A673 (cell line): ENCODE data around the gene TANC1. TPM values are rescaled to one million over a fixed set of nuclear protein-coding genes. Genes with fewer than 3 reads are reported as not detected.

Experiments
- BruUV-seq: library from RNA; stranded (reverse); fragments of 400-500 nt; replicated peaks from 2 replicates; lab custom pipeline; 2021; lab: Mats Ljungman, UMichigan
- CTCF ChIA-PET: fragments of 300-600 bp; sonication (Branson Sonifier 250); formaldehyde crosslinking; loops from one replicate; lab custom pipeline; 2022; ENCODE audit warnings: antibody characterized with exemption; lab: Charles Lee
- POLR2A ChIA-PET: fragments of 300-600 bp; sonication (Branson Sonifier 250); formaldehyde crosslinking; loops from one replicate; lab custom pipeline; 2022; ENCODE audit warnings: antibody characterized with exemption; ENCODE audit not compliant: low non-redundant PET; lab: Charles Lee
- DNase-seq: peaks from one replicate; pipeline ENCODE4 v3.0.0-alpha.2; 2015; ENCODE audit warnings: low spot score
- H3K27ac ChIP-seq: fragments of 200-600 bp; sonication (generic); 2 replicates; pipeline ENCODE4 v1.5.1; 2016; ENCODE audit warnings: mixed run types, low read depth, mild to moderate bottlenecking, mixed read lengths, antibody characterized with exemption, low read length; ENCODE audit not compliant: poor library complexity, severe bottlenecking
- H3K27me3 ChIP-seq: fragments of 200-600 bp; sonication (generic); replicated peaks from 2 replicates; pipeline ENCODE4 v1.6.1; 2017; ENCODE audit warnings: mixed run types, low read depth, mild to moderate bottlenecking, mixed read lengths, antibody characterized with exemption, low read length; ENCODE audit not compliant: insufficient read depth, poor library complexity
- H3K36me3 ChIP-seq: fragments of 200-600 bp; sonication (generic); 2 replicates; pipeline ENCODE4 v1.6.1; 2016; ENCODE audit warnings: mixed run types, mild to moderate bottlenecking, mixed read lengths, antibody characterized with exemption, low read length; ENCODE audit not compliant: insufficient read depth, poor library complexity, severe bottlenecking
- H3K4me1 ChIP-seq: fragments of 200-600 bp; sonication (generic); 2 replicates; pipeline ENCODE4 v1.6.1; 2017; ENCODE audit warnings: mixed run types, mild to moderate bottlenecking, mixed read lengths, antibody characterized with exemption, low read length; ENCODE audit not compliant: insufficient read depth, poor library complexity, severe bottlenecking
- H3K4me3 ChIP-seq: fragments of 200-600 bp; sonication (generic); 2 replicates; pipeline ENCODE4 v1.5.1; 2016; ENCODE audit warnings: low read depth, mixed run types, mild to moderate bottlenecking, mixed read lengths, low read length; ENCODE audit not compliant: poor library complexity, severe bottlenecking
- H3K9me3 ChIP-seq: fragments of 200-600 bp; sonication (generic); 2 replicates; pipeline ENCODE4 v1.6.1; 2016; ENCODE audit warnings: mixed run types, low read depth, mild to moderate bottlenecking, mixed read lengths, antibody characterized with exemption, low read length; ENCODE audit not compliant: poor library complexity, severe bottlenecking
- CTCF ChIP-seq: fragments of 300-800, 200-600 bp; sonication (generic); conservative IDR thresholded peaks from 2 replicates; pipeline ENCODE4 v1.5.1; 2017; ENCODE audit warnings: low read depth, mild to moderate bottlenecking, antibody characterized with exemption, low read length, moderate library complexity, mixed read lengths
- EZH2 ChIP-seq: fragments of 200-600 bp; sonication (generic); IDR thresholded peaks from 2 replicates; pipeline ENCODE4 v1.6.1; 2017; ENCODE audit warnings: borderline replicate concordance, low read depth, mild to moderate bottlenecking, mixed read lengths, antibody characterized with exemption, low read length; ENCODE audit not compliant: poor library complexity, severe bottlenecking
- intact Hi-C: fragments of 100-400 bp; cut with micrococcal nuclease; formaldehyde crosslinking; loops from one replicate; pipeline ENCODE4 v1.10.0; 2022; ENCODE audit not compliant: unreplicated experiment
- total RNA-seq: library from RNA; stranded (reverse); gene quantifications from 2 replicates; pipeline ENCODE4 v1.2.3, GENCODE V29; 2021

TANC1 gene
- total RNA-seq, 1 experiment from 2014 or later: 9.0 TPM

DNA sequence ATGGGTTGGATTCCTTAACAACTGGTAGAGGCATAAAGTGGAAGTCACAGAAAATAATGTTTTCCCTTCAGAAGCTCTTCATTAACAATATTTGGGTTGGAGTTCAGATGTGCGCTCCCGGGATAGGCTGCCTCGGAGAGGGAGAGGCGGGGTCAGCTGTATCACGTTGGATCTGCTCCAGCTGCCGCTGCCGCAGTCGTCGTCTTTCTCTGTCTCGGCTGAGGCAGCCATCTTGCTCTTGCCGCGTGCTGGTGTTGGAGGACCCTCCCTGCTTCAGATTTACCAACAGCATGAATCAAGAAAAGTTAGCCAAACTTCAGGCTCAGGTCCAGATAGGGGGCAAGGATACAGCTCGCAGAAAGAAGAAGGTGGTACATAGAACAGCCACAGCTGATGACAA is 35.1 kb downstream of the TANC1 start:
- POLR2A ChIA-PET: no interaction called here

GRCh38 chr2:159004849-159005248 is 36.4 kb downstream of the TANC1 start:
- POLR2A ChIA-PET: no interaction called here
- no peak for DNase-seq
- Histone ChIP-seq H3K36me3 (no peaks in the 10 kb centered on the region), H3K4me3 (no peak overlapping the region), H3K9me3 (no peaks in the 10 kb centered on the region), H3K27me3 (no peaks in the 10 kb centered on the region), H3K4me1 (no peaks in the 10 kb centered on the region), H3K27ac (no peak overlapping the region)
- no peak for TF ChIP-seq EZH2
- TF ChIP-seq CTCF: no peak
- intact Hi-C loops: no loop called here
- BruUV-seq: no TSS peak
- CTCF ChIA-PET: no interaction called here

More for the DNA sequence above, 35.1 kb downstream of the TANC1 start:
- CTCF ChIA-PET: no interaction called here
- DNase-seq: no peak
- Histone ChIP-seq H3K4me1 (peaks cover 9% of the 10 kb centered on the region), H3K27me3 (no peaks in the 10 kb centered on the region), H3K9me3 (no peaks in the 10 kb centered on the region), H3K4me3 (no peak overlapping the region), H3K27ac (no peak overlapping the region), H3K36me3 (no peaks in the 10 kb centered on the region)
- TF ChIP-seq EZH2 (no peak), CTCF (no peak)
- no TSS peak for BruUV-seq
- intact Hi-C loops: no loop called here

DNA sequence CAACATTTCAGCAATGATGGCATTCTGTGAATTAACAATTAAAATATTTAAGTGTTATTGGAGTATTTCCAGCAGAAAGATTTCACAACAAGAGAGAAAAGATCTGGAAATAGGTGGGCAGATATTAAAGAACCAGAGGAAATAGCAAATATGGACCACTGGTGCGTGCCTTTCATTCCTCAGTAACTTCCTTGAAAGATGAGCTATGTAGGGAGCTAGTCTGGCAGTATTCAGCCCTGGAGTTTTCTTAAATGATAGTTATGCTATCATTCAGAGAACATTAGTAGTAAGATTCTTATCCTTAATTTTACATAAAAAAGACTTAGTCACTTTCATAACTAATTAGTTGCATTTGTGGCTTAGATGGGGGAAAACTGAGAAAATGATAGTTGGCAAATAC is 41.5 kb downstream of the TANC1 start:
- Histone ChIP-seq H3K4me3 (no peak overlapping the region), H3K36me3 (no peaks in the 10 kb centered on the region), H3K9me3 (peaks cover 4% of the 10 kb centered on the region), H3K27me3 (no peaks in the 10 kb centered on the region), H3K4me1 (peaks cover 4% of the 10 kb centered on the region), H3K27ac (no peak overlapping the region)
- CTCF ChIA-PET: no interaction called here
- intact Hi-C loops: no loop called here
- TF ChIP-seq CTCF (no peak), EZH2 (no peak)
- POLR2A ChIA-PET: no interaction called here
- DNase-seq: no peak
- BruUV-seq: no TSS peak
